ENCODE results near the gene RIT2.

Gene RIT2

GRCh38 chr18:42861271-42861670 lies 254.2 kb downstream of the RIT2 start:
- no peaks in the 10 kb centered on the region for H3K9me3 ChIP-seq (ENCODE audit: insufficient read depth, low read length)
- H3K9ac ChIP-seq (ENCODE audit: low read length) = no peak overlapping the region
- no peak for TF ChIP-seq EZH2phosphoT487 (conservative IDR thresholded peaks at IDR 0.05; ENCODE audit: low read length)
- no peak for TF ChIP-seq CTCF (IDR thresholded peaks at IDR 0.05; ENCODE audit: insufficient read depth, low read length, poor library complexity, severe bottlenecking)
- H2AFZ ChIP-seq (ENCODE audit: low read depth, low read length, severe bottlenecking) = no peak overlapping the region
- no peak overlapping the region for H3K4me3 ChIP-seq (ENCODE audit: insufficient read depth, low read length, poor library complexity, severe bottlenecking)
- H3K9me2 ChIP-seq (replicated peaks; ENCODE audit: insufficient read depth, low read length) = no peaks in the 10 kb centered on the region
- no peak overlapping the region for H3K27ac ChIP-seq (ENCODE audit: low read depth, low read length)
- H3K36me3 ChIP-seq (ENCODE audit: low read length) = no peaks in the 10 kb centered on the region
- no peaks in the 10 kb centered on the region for H4K20me1 ChIP-seq (ENCODE audit: low read depth, low read length)
- H3K4me2 ChIP-seq (ENCODE audit: low read depth, low read length, poor library complexity, severe bottlenecking) = no peak overlapping the region
- no peaks in the 10 kb centered on the region for H3K79me2 ChIP-seq (ENCODE audit: insufficient read depth, low read length)
- no peaks in the 10 kb centered on the region for H3F3A ChIP-seq (ENCODE audit: insufficient read depth)
- H3K27me3 ChIP-seq (ENCODE audit: low read length) = no peaks in the 10 kb centered on the region

GRCh38 chr18:42860548-42860947 lies 254.9 kb downstream of the RIT2 start:
- Histone ChIP-seq H3K79me2 (ENCODE audit: insufficient read depth, low read length) (no peaks in the 10 kb centered on the region), H3K9me3 (ENCODE audit: insufficient read depth, low read length) (no peaks in the 10 kb centered on the region), H2AFZ (ENCODE audit: low read depth, low read length, severe bottlenecking) (no peak overlapping the region), H3K4me2 (ENCODE audit: low read depth, low read length, poor library complexity, severe bottlenecking) (no peak overlapping the region), H3K9me2 (replicated peaks; ENCODE audit: insufficient read depth, low read length) (no peaks in the 10 kb centered on the region), H3K4me3 (ENCODE audit: insufficient read depth, low read length, poor library complexity, severe bottlenecking) (no peak overlapping the region), H3K27me3 (ENCODE audit: low read length) (no peaks in the 10 kb centered on the region), H3K27ac (ENCODE audit: low read depth, low read length) (no peak overlapping the region), H3F3A (ENCODE audit: insufficient read depth) (no peaks in the 10 kb centered on the region), H3K36me3 (ENCODE audit: low read length) (no peaks in the 10 kb centered on the region), H3K9ac (ENCODE audit: low read length) (no peak overlapping the region), H4K20me1 (ENCODE audit: low read depth, low read length) (no peaks in the 10 kb centered on the region)
- no peak for TF ChIP-seq EZH2phosphoT487 (conservative IDR thresholded peaks at IDR 0.05; ENCODE audit: low read length)
- no peak for TF ChIP-seq CTCF (IDR thresholded peaks at IDR 0.05; ENCODE audit: insufficient read depth, low read length, poor library complexity, severe bottlenecking)

- H2AFZ ChIP-seq (ENCODE audit: low read depth, low read length, severe bottlenecking) = no peak overlapping the region
- no peak overlapping the region for H3K9ac ChIP-seq (ENCODE audit: low read length)
- no peaks in the 10 kb centered on the region for H3F3A ChIP-seq (ENCODE audit: insufficient read depth)
- no peaks in the 10 kb centered on the region for H3K79me2 ChIP-seq (ENCODE audit: insufficient read depth, low read length)
- H3K4me2 ChIP-seq (ENCODE audit: low read depth, low read length, poor library complexity, severe bottlenecking) = no peak overlapping the region
- H3K9me3 ChIP-seq (ENCODE audit: insufficient read depth, low read length) = no peaks in the 10 kb centered on the region
- H4K20me1 ChIP-seq (ENCODE audit: low read depth, low read length) = no peaks in the 10 kb centered on the region
- H3K4me3 ChIP-seq (ENCODE audit: insufficient read depth, low read length, poor library complexity, severe bottlenecking) = no peak overlapping the region
- H3K27ac ChIP-seq (ENCODE audit: low read depth, low read length) = no peak overlapping the region
- no peaks in the 10 kb centered on the region for H3K9me2 ChIP-seq (replicated peaks; ENCODE audit: insufficient read depth, low read length)
- H3K36me3 ChIP-seq (ENCODE audit: low read length) = no peaks in the 10 kb centered on the region
- H3K27me3 ChIP-seq (ENCODE audit: low read length) = no peaks in the 10 kb centered on the region
- TF ChIP-seq CTCF (IDR thresholded peaks at IDR 0.05; ENCODE audit: insufficient read depth, low read length, poor library complexity, severe bottlenecking) (no peak), EZH2phosphoT487 (conservative IDR thresholded peaks at IDR 0.05; ENCODE audit: low read length) (no peak)
Observed at GRCh38 chr18:42860011-42860410, 255.5 kb downstream of the RIT2 start.
